ENCODE data around the gene RFK. TPM values are rescaled to one million over a fixed set of nuclear protein-coding genes. Genes with fewer than 3 reads are reported as not detected.

Gene RFK
- total and polyA plus RNA-seq, 2 of the 13 experiments (the other 11 are each of a cell fraction or from before 2014, with no cell fraction given): 18.2 to 37.2 TPM

GRCh38 chr9:76372336-76372735 is 21.9 kb downstream of the RFK start:
- H3K4me1 ChIP-seq (ENCODE audit: insufficient read depth, low read length): peaks cover 55% of the 10 kb centered on the region
- TF ChIP-seq ZBTB14 (CRISPR knock-in tag; IDR thresholded peaks at IDR 0.05): no peak
- no peak for TF ChIP-seq ZNF160 (CRISPR knock-in tag; IDR thresholded peaks at IDR 0.05)
- no peak for TF ChIP-seq ZNF572 (CRISPR knock-in tag; IDR thresholded peaks at IDR 0.05)
- no peak for TF ChIP-seq MBD4 (IDR thresholded peaks at IDR 0.05; ENCODE audit: borderline replicate concordance, low read length)
- TF ChIP-seq THYN1 (CRISPR knock-in tag; IDR thresholded peaks at IDR 0.05; ENCODE audit: borderline replicate concordance, low read depth): no peak
- no peak for TF ChIP-seq ZNF280B (CRISPR knock-in tag; IDR thresholded peaks at IDR 0.05; ENCODE audit: borderline replicate concordance)
- TF ChIP-seq ZNF646 (CRISPR knock-in tag; IDR thresholded peaks at IDR 0.05): no peak
- no peak for TF ChIP-seq GTF2F1 (IDR thresholded peaks at IDR 0.05; ENCODE audit: low read length)
- no peak for TF ChIP-seq NFRKB (IDR thresholded peaks at IDR 0.05)
- TF ChIP-seq HNRNPUL1 (IDR thresholded peaks at IDR 0.05; ENCODE audit: low read depth, low read length): no peak
- TF ChIP-seq SCMH1 (CRISPR knock-in tag; IDR thresholded peaks at IDR 0.05; ENCODE audit: borderline replicate concordance): no peak
- DNase-seq (ENCODE audit: low spot score) (no peak), ATAC-seq (no peak), FAIRE-seq (no peak)
- no TSS peak for BruUV-seq (replicated peaks)
- H3K9ac ChIP-seq (ENCODE audit: insufficient read depth, low read depth, low read length): no peak overlapping the region
- H3K4me3 ChIP-seq (replicated peaks in 1 of 3; ENCODE audit: insufficient read depth in 1 of 3, low read depth in 2 of 3, low read length in 3 of 3): no peak overlapping the region
- ChIA-PET CTCF (ENCODE audit: low intra/inter-chr PET ratio, low total read pairs) (no interaction called here), POLR2A (no interaction called here)
- no peak overlapping the region for H2AFZ ChIP-seq (ENCODE audit: low read length)
- no peaks in the 10 kb centered on the region for H4K20me1 ChIP-seq (ENCODE audit: insufficient read depth, low read length)
- no peak overlapping the region; the same call in 1 of the 2 replicates for H3K4me2 ChIP-seq (ENCODE audit: low read depth, low read length)
- in situ Hi-C loops (cut with HindIII; ENCODE audit: extremely low pct_ligation_motif_present, low pct_unique_long_range_greater_than_20kb) (no loop called here), intact Hi-C loops (cut with micrococcal nuclease; ENCODE audit: unreplicated experiment) (no loop called here)
- H3K79me2 ChIP-seq (ENCODE audit: insufficient read depth, low read length): no peaks in the 10 kb centered on the region
- no peak overlapping the region for H3K27ac ChIP-seq (ENCODE audit: extremely low read length, insufficient read depth, low read length)
- H3K36me3 ChIP-seq (replicated peaks in 1 of 2; ENCODE audit: control insufficient read depth in 1 of 2, insufficient read depth in 2 of 2, low read length in 2 of 2): no peaks in the 10 kb centered on the region
- no peaks in the 10 kb centered on the region for H3K27me3 ChIP-seq (ENCODE audit: control insufficient read depth in 1 of 2, insufficient read depth in 2 of 2, low read length in 2 of 2)
- H3K9me3 ChIP-seq (ENCODE audit: low read length): no peaks in the 10 kb centered on the region

Data from HepG2 (cell line).